Ovary (tissue), 3 donors: ENCODE data around the gene RHBDD2.

Experiments
- EP300 ChIP-seq: sonication (generic); formaldehyde crosslinking; IDR thresholded peaks from one replicate; pipeline ENCODE4 v1.6.1; 2017; ENCODE audit warnings: antibody characterized with exemption
- TF ChIP-seq, protein P1 (sequence below), 3 donors: fragments of 450-650 bp in 2 of 3; fragments of 200-600 bp in 1 of 3; IDR thresholded peaks; one replicate each; pipeline versions ENCODE4 v1.5.1 to v1.8.0; 2016 to 2022; ENCODE audit warnings: antibody characterized with exemption in 3 of 3, mild to moderate bottlenecking in 1 of 3
- donor health status: DM: no; HTN: no; CAD: no.

DNA sequence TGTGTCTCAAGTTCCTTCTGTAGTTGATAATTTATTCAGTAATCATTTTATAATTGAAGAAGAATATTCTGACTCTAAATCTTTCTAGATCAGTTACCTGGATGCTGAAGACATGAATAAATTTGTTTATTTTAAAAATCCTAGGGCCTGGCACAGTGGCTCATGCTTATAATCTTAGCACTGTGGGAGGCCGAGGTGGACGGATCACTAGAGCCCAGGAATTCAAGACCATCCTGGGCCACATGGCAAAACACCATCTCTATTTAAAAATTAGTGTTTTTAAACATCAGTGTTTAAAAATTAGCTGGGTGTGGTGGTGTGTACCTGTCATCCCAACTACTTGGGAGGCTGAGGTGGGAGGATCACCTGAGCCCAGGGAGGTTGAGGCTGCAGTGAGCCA is 45.4 kb downstream of the RHBDD2 start:
- TF ChIP-seq, protein P1, sequence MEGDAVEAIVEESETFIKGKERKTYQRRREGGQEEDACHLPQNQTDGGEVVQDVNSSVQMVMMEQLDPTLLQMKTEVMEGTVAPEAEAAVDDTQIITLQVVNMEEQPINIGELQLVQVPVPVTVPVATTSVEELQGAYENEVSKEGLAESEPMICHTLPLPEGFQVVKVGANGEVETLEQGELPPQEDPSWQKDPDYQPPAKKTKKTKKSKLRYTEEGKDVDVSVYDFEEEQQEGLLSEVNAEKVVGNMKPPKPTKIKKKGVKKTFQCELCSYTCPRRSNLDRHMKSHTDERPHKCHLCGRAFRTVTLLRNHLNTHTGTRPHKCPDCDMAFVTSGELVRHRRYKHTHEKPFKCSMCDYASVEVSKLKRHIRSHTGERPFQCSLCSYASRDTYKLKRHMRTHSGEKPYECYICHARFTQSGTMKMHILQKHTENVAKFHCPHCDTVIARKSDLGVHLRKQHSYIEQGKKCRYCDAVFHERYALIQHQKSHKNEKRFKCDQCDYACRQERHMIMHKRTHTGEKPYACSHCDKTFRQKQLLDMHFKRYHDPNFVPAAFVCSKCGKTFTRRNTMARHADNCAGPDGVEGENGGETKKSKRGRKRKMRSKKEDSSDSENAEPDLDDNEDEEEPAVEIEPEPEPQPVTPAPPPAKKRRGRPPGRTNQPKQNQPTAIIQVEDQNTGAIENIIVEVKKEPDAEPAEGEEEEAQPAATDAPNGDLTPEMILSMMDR (IDR thresholded peaks at IDR 0.05) = no peak
- TF ChIP-seq EP300 = no peak
